ENCODE measurements around the gene ANKRD65. TPM values are rescaled to one million over a fixed set of nuclear protein-coding genes. Genes with fewer than 3 reads are reported as not detected.
"Not testable (repeated sequence)": the region's sequence is repeated elsewhere in the genome, so short reads cannot be mapped to it uniquely, and the experiment has no call there.

Gene ANKRD65
- total RNA-seq, 1 experiment from 2014 or later = 1.4 TPM

DNA sequence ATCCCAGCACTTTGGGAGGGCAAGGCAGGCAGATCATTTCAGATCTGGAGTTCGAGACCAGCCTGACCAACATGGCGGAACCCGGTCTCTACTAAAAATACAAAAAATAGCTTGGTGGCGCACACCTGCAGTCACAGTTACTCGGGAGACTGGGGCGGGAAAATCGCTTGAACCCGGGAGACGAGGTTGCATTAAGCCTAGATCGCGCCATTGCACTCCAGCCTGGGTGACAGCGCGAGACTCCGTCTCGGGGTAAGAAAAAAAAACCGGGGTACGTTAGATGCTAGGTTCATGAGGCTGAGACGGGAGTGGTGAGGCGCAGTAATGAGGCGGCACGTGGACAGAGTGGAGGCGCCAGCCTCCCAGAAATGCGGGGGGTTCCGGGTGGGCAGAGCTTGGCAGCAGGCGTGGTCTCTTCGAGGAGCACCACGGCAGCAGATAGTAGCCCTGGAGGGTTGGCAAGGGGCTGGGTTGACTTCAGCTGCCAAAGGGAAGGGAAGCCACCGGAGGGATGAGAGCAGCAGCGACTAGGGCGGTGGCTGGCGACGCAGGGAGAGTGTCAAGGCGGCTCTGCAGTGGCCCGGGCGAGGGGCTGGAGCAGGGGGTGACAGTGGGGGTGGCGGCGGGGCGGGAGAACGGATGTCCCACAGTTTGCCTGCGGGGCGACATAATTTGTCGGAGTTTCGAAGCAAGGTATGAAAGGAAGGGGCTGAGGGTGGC lies 14.8 kb downstream of the ANKRD65 start:
- ChIA-PET POLR2A (interaction anchor here (0.7 to 3.4 kb wide), 8 partner anchors 7 to 393 kb away, joined by 3 to 40 read pairs (median 7); partner anchors contain the start of genes ANKRD65, AURKAIP1, CCNL2 and ISG15), CTCF (interaction anchor here (0.7 to 1.3 kb wide), 3 partner anchors 34 to 468 kb away, joined by 4 read pairs; no protein-coding TSS in a partner anchor)
- Mint-ChIP-seq H3K9me3 (ENCODE audit: unreplicated experiment) (no peaks in the 10 kb centered on the region), H3K36me3 (ENCODE audit: insufficient read depth, unreplicated experiment) (peaks cover 83% of the 10 kb centered on the region), H3K27me3 (ENCODE audit: insufficient read depth, unreplicated experiment) (no peaks in the 10 kb centered on the region), H3K4me3 (ENCODE audit: unreplicated experiment) (peak overlapping the region; percentile 83), H3K27ac (ENCODE audit: low read depth, unreplicated experiment) (peak overlapping the region; percentile 94), H3K4me1 (ENCODE audit: insufficient read depth, unreplicated experiment) (peaks cover 13% of the 10 kb centered on the region)
- TF ChIP-seq, protein P1, sequence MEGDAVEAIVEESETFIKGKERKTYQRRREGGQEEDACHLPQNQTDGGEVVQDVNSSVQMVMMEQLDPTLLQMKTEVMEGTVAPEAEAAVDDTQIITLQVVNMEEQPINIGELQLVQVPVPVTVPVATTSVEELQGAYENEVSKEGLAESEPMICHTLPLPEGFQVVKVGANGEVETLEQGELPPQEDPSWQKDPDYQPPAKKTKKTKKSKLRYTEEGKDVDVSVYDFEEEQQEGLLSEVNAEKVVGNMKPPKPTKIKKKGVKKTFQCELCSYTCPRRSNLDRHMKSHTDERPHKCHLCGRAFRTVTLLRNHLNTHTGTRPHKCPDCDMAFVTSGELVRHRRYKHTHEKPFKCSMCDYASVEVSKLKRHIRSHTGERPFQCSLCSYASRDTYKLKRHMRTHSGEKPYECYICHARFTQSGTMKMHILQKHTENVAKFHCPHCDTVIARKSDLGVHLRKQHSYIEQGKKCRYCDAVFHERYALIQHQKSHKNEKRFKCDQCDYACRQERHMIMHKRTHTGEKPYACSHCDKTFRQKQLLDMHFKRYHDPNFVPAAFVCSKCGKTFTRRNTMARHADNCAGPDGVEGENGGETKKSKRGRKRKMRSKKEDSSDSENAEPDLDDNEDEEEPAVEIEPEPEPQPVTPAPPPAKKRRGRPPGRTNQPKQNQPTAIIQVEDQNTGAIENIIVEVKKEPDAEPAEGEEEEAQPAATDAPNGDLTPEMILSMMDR (IDR thresholded peaks at IDR 0.05; ENCODE audit: unreplicated experiment) = no peak
- intact Hi-C loops (cut with micrococcal nuclease) = loop anchor here (10.0 kb wide), 1 partner anchor 99 kb away; no protein-coding TSS in a partner anchor
- no TSS peak for BruUV-seq (replicated peaks)
- no peak for DNase-seq (ENCODE audit: unreplicated experiment)

DNA sequence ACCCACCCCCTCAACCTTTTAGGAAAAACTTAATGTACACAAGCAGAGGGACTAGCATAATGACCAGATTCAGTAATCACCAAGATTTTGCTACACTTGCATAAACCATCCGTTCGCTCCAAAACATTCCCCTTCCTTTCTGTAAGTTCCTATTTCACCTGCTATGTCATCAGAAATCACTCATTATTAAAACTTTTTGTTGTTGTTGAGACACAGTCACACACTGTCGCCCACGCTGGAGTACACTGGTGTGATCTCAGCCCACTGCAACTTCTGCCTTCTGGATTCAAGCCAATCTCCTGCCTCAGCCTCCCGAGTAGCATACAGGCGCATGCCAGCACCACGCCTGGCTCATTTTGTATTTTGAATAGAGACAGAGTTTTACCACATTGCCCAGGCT lies 17.4 kb downstream of the ANKRD65 start:
- intact Hi-C loops (cut with micrococcal nuclease) = loop anchor here (10.0 kb wide), 1 partner anchor 101 kb away; no protein-coding TSS in a partner anchor
- no peak for DNase-seq (ENCODE audit: unreplicated experiment)
- peaks cover 86% of the 10 kb centered on the region for H3K36me3 Mint-ChIP-seq (ENCODE audit: insufficient read depth, unreplicated experiment)
- ChIA-PET POLR2A (no interaction called here), CTCF (no interaction called here)
- BruUV-seq (replicated peaks) = no TSS peak
- H3K27ac Mint-ChIP-seq (ENCODE audit: low read depth, unreplicated experiment) = peak overlapping the region; percentile 71
- H3K27me3 Mint-ChIP-seq (ENCODE audit: insufficient read depth, unreplicated experiment) = no peaks in the 10 kb centered on the region
- TF ChIP-seq, protein P1 (IDR thresholded peaks at IDR 0.05; ENCODE audit: unreplicated experiment) = no peak
- no peaks in the 10 kb centered on the region for H3K9me3 Mint-ChIP-seq (ENCODE audit: unreplicated experiment)
- peaks cover 18% of the 10 kb centered on the region for H3K4me1 Mint-ChIP-seq (ENCODE audit: insufficient read depth, unreplicated experiment)
- H3K4me3 Mint-ChIP-seq (ENCODE audit: unreplicated experiment) = no peak overlapping the region

DNA sequence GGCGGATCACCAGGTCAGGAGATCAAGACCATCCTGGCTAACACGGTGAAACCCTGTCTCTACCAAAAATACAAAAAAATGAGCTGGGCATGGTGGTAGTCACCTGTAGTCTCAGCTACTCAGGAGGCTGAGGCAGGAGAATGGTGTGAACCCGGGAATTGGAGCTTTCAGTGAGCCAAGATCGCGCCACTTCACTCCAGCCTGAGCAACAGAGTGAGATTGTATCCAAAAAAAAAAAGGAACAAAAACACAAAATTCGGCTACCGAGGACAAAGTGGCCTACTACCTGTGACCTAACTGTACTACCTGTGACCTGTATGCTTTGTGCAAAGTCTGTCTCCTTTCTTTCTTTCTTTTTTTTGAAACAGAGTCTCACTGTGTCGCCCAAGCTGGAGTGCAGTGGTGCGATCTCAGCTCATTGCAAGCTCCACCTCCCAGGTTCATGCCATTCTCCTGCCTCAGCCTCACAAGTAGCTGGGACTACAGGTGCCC lies 18.1 kb downstream of the ANKRD65 start:
- not testable (repeated sequence) for H3K9me3 Mint-ChIP-seq (ENCODE audit: unreplicated experiment); BruUV-seq (replicated peaks); DNase-seq (ENCODE audit: unreplicated experiment); H3K27me3 Mint-ChIP-seq (ENCODE audit: insufficient read depth, unreplicated experiment); H3K4me3 Mint-ChIP-seq (ENCODE audit: unreplicated experiment)
- peak overlapping the region; percentile 71 for H3K27ac Mint-ChIP-seq (ENCODE audit: low read depth, unreplicated experiment)
- peaks cover 91% of the 10 kb centered on the region for H3K36me3 Mint-ChIP-seq (ENCODE audit: insufficient read depth, unreplicated experiment)
- ChIA-PET CTCF (interaction anchor here (0.6 to 2.4 kb wide), 8 partner anchors 15 to 273 kb away, joined by 3 to 9 read pairs (median 3); no protein-coding TSS in a partner anchor), POLR2A (interaction anchor here (1.9 to 2.0 kb wide), 2 partner anchors 28 to 102 kb away, joined by 9 to 13 read pairs; partner anchors contain the start of gene AURKAIP1)
- intact Hi-C loops (cut with micrococcal nuclease) = loop anchor here (10.0 kb wide), 1 partner anchor 102 kb away; no protein-coding TSS in a partner anchor
- H3K4me1 Mint-ChIP-seq (ENCODE audit: insufficient read depth, unreplicated experiment) = peaks cover 18% of the 10 kb centered on the region

DNA sequence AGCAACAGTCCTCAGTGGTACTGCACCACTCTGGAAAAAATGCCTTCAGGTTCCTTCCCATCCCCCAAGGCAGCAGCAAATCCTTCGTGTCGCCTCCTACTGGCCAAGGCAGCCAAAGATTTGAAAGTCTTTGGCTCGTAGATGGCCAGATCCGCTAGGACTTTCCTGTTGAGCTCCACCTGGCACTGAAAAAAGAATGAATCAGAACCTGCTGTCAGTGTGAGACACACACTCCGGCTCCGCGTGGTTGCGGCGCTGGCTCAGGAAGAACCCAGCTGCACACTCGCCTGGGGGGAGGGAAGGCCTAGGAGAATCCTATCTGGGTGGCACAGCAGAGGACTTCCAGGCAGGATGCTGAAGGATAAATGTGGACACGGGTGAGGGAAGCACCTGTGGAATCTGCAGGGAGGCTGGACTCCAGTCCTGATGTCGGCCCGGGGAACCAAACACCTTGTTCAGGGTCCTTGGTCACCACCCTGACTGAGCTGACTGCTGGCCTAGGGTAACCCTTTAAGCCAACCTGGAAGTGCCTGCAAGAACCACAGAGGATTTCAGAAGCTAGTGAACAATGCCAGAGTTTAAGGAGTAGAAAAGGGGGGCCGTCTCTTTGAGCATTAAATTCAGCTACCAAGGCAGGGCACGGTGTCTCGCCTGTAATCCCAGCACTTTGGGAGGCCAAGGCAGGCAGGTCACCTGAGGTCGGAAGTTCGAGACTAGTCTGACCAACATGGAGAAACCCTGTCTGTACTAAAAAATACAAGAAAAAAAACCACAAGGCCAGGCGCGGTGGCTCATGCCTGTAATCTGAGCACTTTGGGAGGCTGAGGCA lies 18.8 kb downstream of the ANKRD65 start:
- BruUV-seq (replicated peaks) = no TSS peak
- peaks cover 18% of the 10 kb centered on the region for H3K4me1 Mint-ChIP-seq (ENCODE audit: insufficient read depth, unreplicated experiment)
- ChIA-PET CTCF (interaction anchor here (0.6 to 2.4 kb wide), 10 partner anchors 11 to 272 kb away, joined by 3 to 9 read pairs (median 3); no protein-coding TSS in a partner anchor), POLR2A (interaction anchor here (0.7 to 2.0 kb wide), 4 partner anchors 27 to 213 kb away, joined by 3 to 13 read pairs (median 6); partner anchors contain the start of genes AURKAIP1 and MIB2)
- peak overlapping the region; percentile 69 for H3K27ac Mint-ChIP-seq (ENCODE audit: low read depth, unreplicated experiment)
- no peaks in the 10 kb centered on the region for H3K9me3 Mint-ChIP-seq (ENCODE audit: unreplicated experiment)
- peak overlapping the region; percentile 16 for H3K4me3 Mint-ChIP-seq (ENCODE audit: unreplicated experiment)
- DNase-seq (ENCODE audit: unreplicated experiment) = peak; percentile 73
- H3K36me3 Mint-ChIP-seq (ENCODE audit: insufficient read depth, unreplicated experiment) = peaks cover 91% of the 10 kb centered on the region
- intact Hi-C loops (cut with micrococcal nuclease) = loop anchor here (10.0 kb wide), 1 partner anchor 103 kb away; no protein-coding TSS in a partner anchor
- TF ChIP-seq, protein P1 (IDR thresholded peaks at IDR 0.05; ENCODE audit: unreplicated experiment) = peak; percentile 58
- no peaks in the 10 kb centered on the region for H3K27me3 Mint-ChIP-seq (ENCODE audit: insufficient read depth, unreplicated experiment)
